ENCODE data around the gene STEAP3.

STEAP3 gene

DNA sequence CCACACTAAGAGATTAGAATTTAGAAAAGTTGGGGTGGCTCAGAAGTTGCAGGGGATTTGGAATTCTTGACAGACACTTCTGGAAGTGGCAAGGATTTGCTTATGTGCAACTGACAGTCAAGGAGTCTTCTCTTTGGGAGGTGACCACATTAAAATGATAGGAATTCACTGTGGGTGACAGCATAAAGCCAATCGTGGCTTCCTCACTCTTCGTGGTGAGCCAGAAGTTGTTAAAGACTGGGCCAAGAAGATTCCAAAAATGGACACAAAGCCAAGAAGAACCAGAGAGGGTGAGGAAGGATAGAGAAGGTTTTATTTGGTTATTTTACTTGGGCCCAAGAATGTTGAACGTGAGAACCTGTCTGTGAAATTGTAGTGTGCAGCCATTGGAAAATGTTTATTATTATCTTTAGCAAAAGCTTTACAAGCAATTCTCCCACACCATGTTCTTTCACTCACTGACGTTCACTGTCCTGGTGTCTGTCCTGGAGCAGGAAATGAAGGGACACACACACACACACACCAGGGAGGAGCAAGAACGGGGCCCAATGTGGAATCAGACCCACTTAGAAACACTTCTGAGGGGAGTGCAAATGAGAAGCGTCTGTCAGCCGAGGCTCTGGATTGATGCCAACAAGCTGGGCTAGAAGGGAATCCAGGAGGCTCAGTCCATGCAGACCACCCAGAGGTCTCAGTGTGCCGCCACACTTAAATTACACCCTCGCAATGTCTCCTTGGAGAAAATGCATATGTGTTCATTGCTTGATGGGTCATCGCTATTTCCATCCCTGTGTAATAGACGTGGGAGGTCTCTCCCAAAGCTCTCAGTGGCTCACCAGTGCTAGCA, 37.2 kb downstream of the STEAP3 start:
- no peak overlapping the region for H2AK5ac ChIP-seq (ENCODE audit: low read length)
- H3K4me3 ChIP-seq (ENCODE audit: low read depth, low read length): no peak overlapping the region
- H2BK120ac ChIP-seq (ENCODE audit: insufficient read depth, low read length, poor library complexity): no peak overlapping the region
- H3K27me3 ChIP-seq (ENCODE audit: insufficient read depth, low read length): no peaks in the 10 kb centered on the region
- no peak overlapping the region for H3K18ac ChIP-seq (ENCODE audit: low read length)
- no peak overlapping the region for H3K14ac ChIP-seq (ENCODE audit: low read length)
- H3K4ac ChIP-seq (ENCODE audit: low read depth, low read length): no peak overlapping the region
- no peak for DNase-seq
- H4K8ac ChIP-seq (ENCODE audit: low read depth, low read length): no peak overlapping the region
- H4K91ac ChIP-seq (ENCODE audit: low read depth, low read length): no peak overlapping the region
- H3K4me2 ChIP-seq (ENCODE audit: low read length): no peak overlapping the region
- H3K9me3 ChIP-seq (ENCODE audit: insufficient read depth, low read depth, low read length): peaks cover 2% of the 10 kb centered on the region
- no CpG with 5 or more reads among the region's 11 CpGs for WGBS (ENCODE audit: extremely low coverage, insufficient coverage, insufficient read length)
- peaks cover 5% of the 10 kb centered on the region for H3K79me1 ChIP-seq (ENCODE audit: low read length)
- no peak overlapping the region for H2BK5ac ChIP-seq (ENCODE audit: low read depth, low read length, poor library complexity)
- H3K79me2 ChIP-seq (ENCODE audit: control insufficient read depth, insufficient read depth, low read length, poor library complexity): no peaks in the 10 kb centered on the region
- H3K9ac ChIP-seq (ENCODE audit: low read length): no peak overlapping the region
- H4K12ac ChIP-seq (ENCODE audit: low read depth, low read length): no peak overlapping the region
- no peaks in the 10 kb centered on the region for H3K36me3 ChIP-seq (ENCODE audit: control insufficient read depth in 1 of 2, insufficient read depth in 2 of 2, low read length in 2 of 2)
- no peak overlapping the region for H2BK12ac ChIP-seq (ENCODE audit: low read length)
- H3K23ac ChIP-seq (ENCODE audit: low read length): no peak overlapping the region
- H3K27ac ChIP-seq (ENCODE audit: low read depth, low read length): no peak overlapping the region
- H2AFZ ChIP-seq (ENCODE audit: insufficient read depth, low read length, poor library complexity): no peak overlapping the region
- peaks cover 15 to 23% of the 10 kb centered on the region in 2 experiments for H3K4me1 ChIP-seq (ENCODE audit: control insufficient read depth in 1 of 2, insufficient read depth in 2 of 2, low read length in 2 of 2)

DNA sequence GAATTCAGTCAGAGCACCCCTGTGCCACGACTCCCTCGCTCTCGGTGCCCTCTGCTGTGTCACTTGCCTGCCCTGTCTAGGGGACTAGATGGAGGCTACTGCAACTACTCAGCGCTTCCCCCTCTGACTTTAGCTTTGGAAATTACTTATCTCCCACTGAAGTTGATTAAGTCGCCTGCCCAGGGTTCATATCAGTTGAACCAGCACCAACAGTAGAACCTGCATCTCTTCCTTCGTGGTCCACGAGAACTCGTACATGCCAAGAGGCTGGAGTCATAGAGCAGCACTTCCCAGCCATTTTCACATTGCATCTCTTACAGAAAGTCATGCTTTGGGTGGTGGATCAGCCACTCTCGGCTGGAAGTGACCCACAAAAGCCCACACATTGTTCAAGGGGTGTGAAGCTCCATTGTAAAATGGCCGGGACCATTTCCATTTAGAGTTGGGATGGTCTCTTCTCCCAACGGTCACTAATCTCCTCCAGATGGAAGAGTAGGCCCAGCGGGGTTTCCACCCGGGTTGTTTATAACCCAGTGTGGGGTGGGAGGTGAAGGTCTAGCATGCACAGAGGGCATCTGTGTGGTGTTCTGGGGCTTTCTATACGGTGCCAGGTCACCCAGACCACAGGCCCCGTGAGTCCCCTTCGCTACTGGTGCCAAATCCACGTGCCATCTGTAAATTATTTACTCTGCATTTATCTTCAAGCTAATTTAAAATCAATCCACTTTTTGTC, 38.0 kb downstream of the STEAP3 start:
- H4K12ac ChIP-seq (ENCODE audit: low read depth, low read length): no peak overlapping the region
- no peak overlapping the region for H4K8ac ChIP-seq (ENCODE audit: low read depth, low read length)
- DNase-seq: no peak
- H3K23ac ChIP-seq (ENCODE audit: low read length): no peak overlapping the region
- H2AK5ac ChIP-seq (ENCODE audit: low read length): no peak overlapping the region
- WGBS (ENCODE audit: extremely low coverage, insufficient coverage, insufficient read length): no CpG with 5 or more reads among the region's 17 CpGs
- no peak overlapping the region for H4K91ac ChIP-seq (ENCODE audit: low read depth, low read length)
- H2BK12ac ChIP-seq (ENCODE audit: low read length): no peak overlapping the region
- H3K36me3 ChIP-seq (ENCODE audit: control insufficient read depth in 1 of 2, insufficient read depth in 2 of 2, low read length in 2 of 2): no peaks in the 10 kb centered on the region
- no peak overlapping the region for H3K14ac ChIP-seq (ENCODE audit: low read length)
- peaks cover 12 to 18% of the 10 kb centered on the region in 2 experiments for H3K4me1 ChIP-seq (ENCODE audit: control insufficient read depth in 1 of 2, insufficient read depth in 2 of 2, low read length in 2 of 2)
- H3K9me3 ChIP-seq (ENCODE audit: insufficient read depth, low read depth, low read length): peaks cover 2% of the 10 kb centered on the region
- H3K27ac ChIP-seq (ENCODE audit: low read depth, low read length): no peak overlapping the region
- H2BK120ac ChIP-seq (ENCODE audit: insufficient read depth, low read length, poor library complexity): no peak overlapping the region
- no peaks in the 10 kb centered on the region for H3K27me3 ChIP-seq (ENCODE audit: insufficient read depth, low read length)
- H3K79me2 ChIP-seq (ENCODE audit: control insufficient read depth, insufficient read depth, low read length, poor library complexity): no peaks in the 10 kb centered on the region
- H3K9ac ChIP-seq (ENCODE audit: low read length): no peak overlapping the region
- H3K4ac ChIP-seq (ENCODE audit: low read depth, low read length): no peak overlapping the region
- H2BK5ac ChIP-seq (ENCODE audit: low read depth, low read length, poor library complexity): no peak overlapping the region
- no peak overlapping the region for H2AFZ ChIP-seq (ENCODE audit: insufficient read depth, low read length, poor library complexity)
- no peak overlapping the region for H3K18ac ChIP-seq (ENCODE audit: low read length)
- no peak overlapping the region for H3K4me3 ChIP-seq (ENCODE audit: low read depth, low read length)
- H3K4me2 ChIP-seq (ENCODE audit: low read length): no peak overlapping the region
- H3K79me1 ChIP-seq (ENCODE audit: low read length): peaks cover 5% of the 10 kb centered on the region

GRCh38 chr2:119263025-119263424, 39.4 kb downstream of the STEAP3 start:
- no peak overlapping the region for H3K4me3 ChIP-seq (ENCODE audit: low read depth, low read length)
- no peak overlapping the region for H3K14ac ChIP-seq (ENCODE audit: low read length)
- no peak overlapping the region for H3K4ac ChIP-seq (ENCODE audit: low read depth, low read length)
- H3K79me2 ChIP-seq (ENCODE audit: control insufficient read depth, insufficient read depth, low read length, poor library complexity): no peaks in the 10 kb centered on the region
- no peaks in the 10 kb centered on the region for H3K36me3 ChIP-seq (ENCODE audit: control insufficient read depth in 1 of 2, insufficient read depth in 2 of 2, low read length in 2 of 2)
- DNase-seq: no peak
- H2BK12ac ChIP-seq (ENCODE audit: low read length): no peak overlapping the region
- WGBS (ENCODE audit: extremely low coverage, insufficient coverage, insufficient read length): no CpG with 5 or more reads among the region's 23 CpGs
- no peak overlapping the region for H4K91ac ChIP-seq (ENCODE audit: low read depth, low read length)
- no peaks in the 10 kb centered on the region for H3K79me1 ChIP-seq (ENCODE audit: low read length)
- H2AFZ ChIP-seq (ENCODE audit: insufficient read depth, low read length, poor library complexity): no peak overlapping the region
- H4K8ac ChIP-seq (ENCODE audit: low read depth, low read length): no peak overlapping the region
- no peak overlapping the region for H3K4me2 ChIP-seq (ENCODE audit: low read length)
- H3K23ac ChIP-seq (ENCODE audit: low read length): no peak overlapping the region
- H3K4me1 ChIP-seq (ENCODE audit: control insufficient read depth in 1 of 2, insufficient read depth in 2 of 2, low read length in 2 of 2): peaks cover 7 to 9% of the 10 kb centered on the region in 2 experiments
- no peak overlapping the region for H3K27ac ChIP-seq (ENCODE audit: low read depth, low read length)
- no peaks in the 10 kb centered on the region for H3K27me3 ChIP-seq (ENCODE audit: insufficient read depth, low read length)
- no peak overlapping the region for H3K9ac ChIP-seq (ENCODE audit: low read length)
- no peak overlapping the region for H2BK120ac ChIP-seq (ENCODE audit: insufficient read depth, low read length, poor library complexity)
- no peak overlapping the region for H3K18ac ChIP-seq (ENCODE audit: low read length)
- H2AK5ac ChIP-seq (ENCODE audit: low read length): no peak overlapping the region
- no peak overlapping the region for H4K12ac ChIP-seq (ENCODE audit: low read depth, low read length)
- no peaks in the 10 kb centered on the region for H3K9me3 ChIP-seq (ENCODE audit: insufficient read depth, low read depth, low read length)
- H2BK5ac ChIP-seq (ENCODE audit: low read depth, low read length, poor library complexity): no peak overlapping the region

GRCh38 chr2:119263656-119264055, 40.0 kb downstream of the STEAP3 start:
- Histone ChIP-seq H2BK120ac (ENCODE audit: insufficient read depth, low read length, poor library complexity) (no peak overlapping the region), H3K9ac (ENCODE audit: low read length) (no peak overlapping the region), H3K4me2 (ENCODE audit: low read length) (no peak overlapping the region), H3K27me3 (ENCODE audit: insufficient read depth, low read length) (no peaks in the 10 kb centered on the region), H4K12ac (ENCODE audit: low read depth, low read length) (no peak overlapping the region), H3K79me1 (ENCODE audit: low read length) (no peaks in the 10 kb centered on the region), H4K8ac (ENCODE audit: low read depth, low read length) (no peak overlapping the region), H2BK12ac (ENCODE audit: low read length) (no peak overlapping the region), H3K9me3 (ENCODE audit: insufficient read depth, low read depth, low read length) (no peaks in the 10 kb centered on the region), H2AK5ac (ENCODE audit: low read length) (no peak overlapping the region), H3K4me1 (ENCODE audit: control insufficient read depth in 1 of 2, insufficient read depth in 2 of 2, low read length in 2 of 2) (peaks cover 7% of the 10 kb centered on the region in 2 experiments), H4K91ac (ENCODE audit: low read depth, low read length) (no peak overlapping the region), H3K18ac (ENCODE audit: low read length) (no peak overlapping the region), H3K27ac (ENCODE audit: low read depth, low read length) (no peak overlapping the region), H3K79me2 (ENCODE audit: control insufficient read depth, insufficient read depth, low read length, poor library complexity) (no peaks in the 10 kb centered on the region), H3K23ac (ENCODE audit: low read length) (no peak overlapping the region), H3K36me3 (ENCODE audit: control insufficient read depth in 1 of 2, insufficient read depth in 2 of 2, low read length in 2 of 2) (no peaks in the 10 kb centered on the region), H3K4me3 (ENCODE audit: low read depth, low read length) (no peak overlapping the region), H2BK5ac (ENCODE audit: low read depth, low read length, poor library complexity) (no peak overlapping the region), H3K4ac (ENCODE audit: low read depth, low read length) (no peak overlapping the region), H2AFZ (ENCODE audit: insufficient read depth, low read length, poor library complexity) (no peak overlapping the region), H3K14ac (ENCODE audit: low read length) (no peak overlapping the region)
- no peak for DNase-seq
- WGBS (ENCODE audit: extremely low coverage, insufficient coverage, insufficient read length): no CpG with 5 or more reads among the region's 5 CpGs
